ENCODE data around the gene RSPH6A. TPM values are rescaled to one million over a fixed set of nuclear protein-coding genes. Genes with fewer than 3 reads are reported as not detected.

The RSPH6A gene
- total and polyA plus RNA-seq, 2 donors (not counting 1 experiment from before 2014, with no cell fraction given): 0.17 TPM; not detected in 1

DNA sequence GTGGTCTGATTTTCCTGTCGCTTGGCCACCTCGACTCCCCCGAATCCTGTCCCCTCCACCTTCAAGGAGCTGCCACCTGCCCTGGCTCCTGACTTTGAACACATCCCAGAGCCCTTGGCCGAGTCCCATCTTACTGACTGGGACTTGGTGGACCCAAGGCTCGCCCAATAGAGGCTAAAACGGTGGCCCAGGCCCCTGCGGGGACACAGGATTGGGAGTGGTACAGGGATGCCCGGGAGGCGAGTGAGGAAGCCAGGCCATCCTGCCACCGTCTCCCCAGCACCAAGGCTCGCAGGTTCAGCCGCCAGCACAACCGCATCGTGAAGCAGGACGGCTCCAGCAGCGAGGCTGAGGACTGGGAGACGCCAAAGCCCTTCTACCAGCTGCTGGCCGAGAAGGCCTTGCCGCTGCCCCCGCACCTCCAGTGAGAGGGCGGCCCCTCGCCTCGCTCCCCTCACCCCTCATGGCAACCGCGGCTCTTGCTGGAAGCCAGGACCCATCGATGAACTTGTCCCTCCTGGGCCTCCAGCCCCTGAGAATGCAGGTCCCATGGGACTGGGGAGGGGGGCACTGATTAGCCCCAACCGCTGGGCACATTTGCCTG lies 51.3 kb downstream of the RSPH6A start:
- H3K79me2 ChIP-seq (ENCODE audit: control insufficient read depth, insufficient read depth, low read length): peaks cover 4% of the 10 kb centered on the region
- peaks cover 2% of the 10 kb centered on the region for H3K36me3 ChIP-seq (ENCODE audit: control insufficient read depth, insufficient read depth, low read length)
- no peaks in the 10 kb centered on the region for H3K27me3 ChIP-seq (ENCODE audit: control insufficient read depth, insufficient read depth, low read length)
- no peak overlapping the region for H3K4me2 ChIP-seq (ENCODE audit: extremely low read depth, insufficient read depth, low read length)
- H3K9me3 ChIP-seq (ENCODE audit: control insufficient read depth, insufficient read depth, low read depth, low read length): no peaks in the 10 kb centered on the region
- no peak for DNase-seq (ENCODE audit: low read depth in 2 of 2)
- no peak overlapping the region for H3K4me3 ChIP-seq (replicated peaks in 1 of 4; ENCODE audit: control extremely low read depth in 1 of 4, insufficient read depth in 1 of 4, low read depth in 3 of 4, low read length in 4 of 4)
- H3K27ac ChIP-seq (ENCODE audit: insufficient read depth, low read length): no peak overlapping the region
- H3K4me1 ChIP-seq (ENCODE audit: control insufficient read depth, extremely low read depth, insufficient read depth, low read length): peaks cover 20% of the 10 kb centered on the region
- TF ChIP-seq, protein P1, sequence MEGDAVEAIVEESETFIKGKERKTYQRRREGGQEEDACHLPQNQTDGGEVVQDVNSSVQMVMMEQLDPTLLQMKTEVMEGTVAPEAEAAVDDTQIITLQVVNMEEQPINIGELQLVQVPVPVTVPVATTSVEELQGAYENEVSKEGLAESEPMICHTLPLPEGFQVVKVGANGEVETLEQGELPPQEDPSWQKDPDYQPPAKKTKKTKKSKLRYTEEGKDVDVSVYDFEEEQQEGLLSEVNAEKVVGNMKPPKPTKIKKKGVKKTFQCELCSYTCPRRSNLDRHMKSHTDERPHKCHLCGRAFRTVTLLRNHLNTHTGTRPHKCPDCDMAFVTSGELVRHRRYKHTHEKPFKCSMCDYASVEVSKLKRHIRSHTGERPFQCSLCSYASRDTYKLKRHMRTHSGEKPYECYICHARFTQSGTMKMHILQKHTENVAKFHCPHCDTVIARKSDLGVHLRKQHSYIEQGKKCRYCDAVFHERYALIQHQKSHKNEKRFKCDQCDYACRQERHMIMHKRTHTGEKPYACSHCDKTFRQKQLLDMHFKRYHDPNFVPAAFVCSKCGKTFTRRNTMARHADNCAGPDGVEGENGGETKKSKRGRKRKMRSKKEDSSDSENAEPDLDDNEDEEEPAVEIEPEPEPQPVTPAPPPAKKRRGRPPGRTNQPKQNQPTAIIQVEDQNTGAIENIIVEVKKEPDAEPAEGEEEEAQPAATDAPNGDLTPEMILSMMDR (conservative IDR thresholded peaks at IDR 0.05 in 1 of 2, IDR thresholded peaks at IDR 0.05 in 1 of 2; ENCODE audit: low read depth in 1 of 2, low read length in 2 of 2): no peak
- no peak for TF ChIP-seq EZH2 (IDR thresholded peaks at IDR 0.05; ENCODE audit: low read length, missing control alignments)
- H2AFZ ChIP-seq (ENCODE audit: low read length): no peak overlapping the region
- no peaks in the 10 kb centered on the region for H4K20me1 ChIP-seq (ENCODE audit: control insufficient read depth, extremely low read depth, insufficient read depth, low read length)
- H3K9ac ChIP-seq (ENCODE audit: insufficient read depth, low read length): no peak overlapping the region

DNA sequence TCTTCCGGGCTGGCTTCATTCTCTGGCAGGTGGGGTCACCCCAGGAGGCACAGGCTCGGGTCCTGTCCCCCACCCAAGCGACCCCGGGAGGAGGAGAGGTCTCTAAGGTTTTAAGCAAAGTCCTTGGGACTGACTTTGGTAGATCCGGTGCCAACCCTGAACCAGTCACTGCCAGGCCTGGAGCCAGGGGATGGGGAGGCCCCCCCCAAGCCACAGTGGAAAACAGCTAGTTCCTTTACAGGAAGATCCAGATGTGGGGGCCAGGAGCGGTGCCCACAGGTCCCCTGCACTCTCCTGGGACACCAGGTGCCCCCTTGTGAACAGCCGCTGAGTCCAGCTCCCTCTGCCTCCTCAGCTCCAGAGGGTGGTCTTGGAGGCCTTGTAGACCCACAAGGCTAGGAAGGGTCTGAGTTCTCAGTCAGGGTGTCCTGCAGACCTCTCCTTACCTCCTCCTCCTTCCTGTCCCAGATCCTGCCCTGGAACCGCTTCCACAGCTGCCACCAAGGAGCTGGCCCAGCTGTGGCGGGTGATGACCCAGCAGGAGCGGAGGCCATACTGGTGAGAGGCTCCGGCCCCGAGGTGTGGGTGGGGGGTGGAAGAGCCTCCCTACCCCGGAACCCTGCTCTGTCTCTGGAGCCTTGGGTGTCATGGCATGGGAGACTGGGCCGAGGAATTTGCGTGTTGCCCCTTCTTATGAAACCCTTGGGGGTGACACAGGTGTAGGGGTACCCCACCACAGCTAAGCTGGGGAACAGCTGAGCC lies 52.1 kb downstream of the RSPH6A start:
- TF ChIP-seq EZH2 (IDR thresholded peaks at IDR 0.05; ENCODE audit: low read length, missing control alignments): no peak
- TF ChIP-seq, protein P1 (conservative IDR thresholded peaks at IDR 0.05 in 1 of 2, IDR thresholded peaks at IDR 0.05 in 1 of 2; ENCODE audit: low read depth in 1 of 2, low read length in 2 of 2): no peak
- peaks cover 4% of the 10 kb centered on the region for H3K79me2 ChIP-seq (ENCODE audit: control insufficient read depth, insufficient read depth, low read length)
- no peak for DNase-seq (ENCODE audit: low read depth in 2 of 2)
- no peak overlapping the region for H3K9ac ChIP-seq (ENCODE audit: insufficient read depth, low read length)
- H3K4me3 ChIP-seq (replicated peaks in 1 of 4; ENCODE audit: control extremely low read depth in 1 of 4, insufficient read depth in 1 of 4, low read depth in 3 of 4, low read length in 4 of 4): no peak overlapping the region
- H3K4me1 ChIP-seq (ENCODE audit: control insufficient read depth, extremely low read depth, insufficient read depth, low read length): peaks cover 20% of the 10 kb centered on the region
- no peaks in the 10 kb centered on the region for H4K20me1 ChIP-seq (ENCODE audit: control insufficient read depth, extremely low read depth, insufficient read depth, low read length)
- no peak overlapping the region for H3K4me2 ChIP-seq (ENCODE audit: extremely low read depth, insufficient read depth, low read length)
- H3K27me3 ChIP-seq (ENCODE audit: control insufficient read depth, insufficient read depth, low read length): no peaks in the 10 kb centered on the region
- no peaks in the 10 kb centered on the region for H3K9me3 ChIP-seq (ENCODE audit: control insufficient read depth, insufficient read depth, low read depth, low read length)
- no peak overlapping the region for H2AFZ ChIP-seq (ENCODE audit: low read length)
- H3K36me3 ChIP-seq (ENCODE audit: control insufficient read depth, insufficient read depth, low read length): peaks cover 2% of the 10 kb centered on the region
- no peak overlapping the region for H3K27ac ChIP-seq (ENCODE audit: insufficient read depth, low read length)

DNA sequence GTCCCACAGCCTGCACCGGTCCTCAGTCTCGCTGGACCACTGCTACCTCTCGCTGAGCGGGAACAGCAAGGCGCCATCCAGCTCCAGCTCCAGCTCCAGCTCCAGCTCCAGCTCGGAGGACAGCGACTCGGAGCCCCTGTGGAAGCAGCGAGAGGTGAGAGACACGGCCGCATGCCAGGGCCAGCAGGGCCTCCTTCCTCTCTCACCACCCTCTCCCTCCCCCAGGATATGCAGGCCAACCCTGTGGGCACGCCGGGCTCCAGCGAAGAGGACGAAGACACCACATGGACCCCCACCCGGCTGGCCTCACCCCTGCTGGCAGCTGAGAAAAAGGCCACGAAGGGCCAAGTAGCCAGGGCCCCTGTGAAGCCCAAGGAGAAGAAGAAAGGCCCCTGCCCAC lies 53.4 kb downstream of the RSPH6A start:
- Histone ChIP-seq H3K9me3 (ENCODE audit: control insufficient read depth, insufficient read depth, low read depth, low read length) (no peaks in the 10 kb centered on the region), H3K79me2 (ENCODE audit: control insufficient read depth, insufficient read depth, low read length) (peaks cover 4% of the 10 kb centered on the region), H3K4me3 (replicated peaks in 1 of 4; ENCODE audit: control extremely low read depth in 1 of 4, insufficient read depth in 1 of 4, low read depth in 3 of 4, low read length in 4 of 4) (no peak overlapping the region), H2AFZ (ENCODE audit: low read length) (no peak overlapping the region), H3K27me3 (ENCODE audit: control insufficient read depth, insufficient read depth, low read length) (no peaks in the 10 kb centered on the region), H3K9ac (ENCODE audit: insufficient read depth, low read length) (no peak overlapping the region), H3K4me2 (ENCODE audit: extremely low read depth, insufficient read depth, low read length) (no peak overlapping the region), H3K4me1 (ENCODE audit: control insufficient read depth, extremely low read depth, insufficient read depth, low read length) (peaks cover 15% of the 10 kb centered on the region), H3K27ac (ENCODE audit: insufficient read depth, low read length) (no peak overlapping the region), H3K36me3 (ENCODE audit: control insufficient read depth, insufficient read depth, low read length) (peaks cover 2% of the 10 kb centered on the region), H4K20me1 (ENCODE audit: control insufficient read depth, extremely low read depth, insufficient read depth, low read length) (no peaks in the 10 kb centered on the region)
- no peak for TF ChIP-seq EZH2 (IDR thresholded peaks at IDR 0.05; ENCODE audit: low read length, missing control alignments)
- TF ChIP-seq, protein P1 (conservative IDR thresholded peaks at IDR 0.05 in 1 of 2, IDR thresholded peaks at IDR 0.05 in 1 of 2; ENCODE audit: low read depth in 1 of 2, low read length in 2 of 2): no peak
- DNase-seq (ENCODE audit: low read depth in 2 of 2): no peak

Measured in fibroblast of lung (primary cell).